ENCODE results near the gene DDX49. TPM values are rescaled to one million over a fixed set of nuclear protein-coding genes. Genes with fewer than 3 reads are reported as not detected.

Gene DDX49
- total RNA-seq, 1 donor from 2014 or later, result 68.3 TPM

DNA sequence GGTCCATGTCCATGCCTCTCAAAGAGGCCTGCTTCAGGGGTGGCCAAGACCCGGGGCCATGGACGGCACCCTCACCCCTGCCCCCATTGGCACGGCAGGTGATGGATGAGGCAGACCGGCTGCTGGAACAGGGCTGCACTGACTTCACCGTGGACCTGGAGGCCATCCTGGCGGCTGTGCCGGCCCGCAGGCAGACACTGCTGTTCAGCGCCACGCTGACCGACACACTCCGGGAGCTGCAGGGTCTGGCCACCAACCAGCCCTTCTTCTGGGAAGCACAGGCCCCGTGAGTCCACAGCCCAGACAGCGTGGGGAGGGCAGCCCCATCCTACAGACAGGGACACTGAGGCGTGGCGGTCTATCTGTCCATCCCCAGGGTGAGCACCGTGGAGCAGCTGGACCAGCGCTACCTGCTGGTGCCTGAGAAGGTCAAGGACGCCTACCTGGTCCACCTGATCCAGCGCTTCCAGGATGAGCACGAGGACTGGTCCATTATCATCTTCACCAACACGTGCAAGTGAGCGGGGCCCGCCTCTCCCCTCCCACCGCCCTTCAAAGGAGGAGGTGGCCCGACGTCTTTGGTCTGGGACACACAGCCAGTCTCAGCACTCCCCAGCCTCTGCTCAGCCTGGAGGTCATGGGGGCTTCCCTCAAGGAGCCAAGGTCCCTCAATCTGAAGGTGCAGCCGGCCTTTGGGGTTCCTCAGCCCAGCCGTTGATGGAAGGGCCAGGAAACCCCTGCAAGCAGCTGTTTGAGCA, 2.9 kb downstream of the DDX49 start:
- H3K36me3 Mint-ChIP-seq (ENCODE audit: low read depth, unreplicated experiment), result peaks cover 18% of the 10 kb centered on the region
- no peaks in the 10 kb centered on the region for H3K9me3 Mint-ChIP-seq (ENCODE audit: unreplicated experiment)
- no peak for FAIRE-seq
- Histone ChIP-seq H3K27me3 (ENCODE audit: insufficient read depth, low read length) (no peaks in the 10 kb centered on the region), H3K4me2 (ENCODE audit: low read length) (no peak overlapping the region), H3K79me2 (ENCODE audit: insufficient read depth, low read length) (peaks cover 47% of the 10 kb centered on the region), H3K36me3 (ENCODE audit: insufficient read depth, low read length) (peaks cover 8% of the 10 kb centered on the region), H4K20me1 (ENCODE audit: insufficient read depth, low read length) (peaks cover 63% of the 10 kb centered on the region), H3K9me3 (ENCODE audit: insufficient read depth, low read depth, low read length) (no peaks in the 10 kb centered on the region), H3K9ac (ENCODE audit: low read length) (no peak overlapping the region), H3K4me3 (ENCODE audit: insufficient read depth, low read depth, low read length) (no peak overlapping the region), H3K4me1 (ENCODE audit: insufficient read depth, low read length) (peaks cover 15% of the 10 kb centered on the region), H2AFZ (ENCODE audit: low read depth, low read length) (no peak overlapping the region), H3K27ac (ENCODE audit: low read depth, low read length) (no peak overlapping the region)
- no peaks in the 10 kb centered on the region for H3K27me3 Mint-ChIP-seq (ENCODE audit: low read depth, unreplicated experiment)
- H3K27ac Mint-ChIP-seq (ENCODE audit: unreplicated experiment), result no peak overlapping the region
- TF ChIP-seq, protein P1, sequence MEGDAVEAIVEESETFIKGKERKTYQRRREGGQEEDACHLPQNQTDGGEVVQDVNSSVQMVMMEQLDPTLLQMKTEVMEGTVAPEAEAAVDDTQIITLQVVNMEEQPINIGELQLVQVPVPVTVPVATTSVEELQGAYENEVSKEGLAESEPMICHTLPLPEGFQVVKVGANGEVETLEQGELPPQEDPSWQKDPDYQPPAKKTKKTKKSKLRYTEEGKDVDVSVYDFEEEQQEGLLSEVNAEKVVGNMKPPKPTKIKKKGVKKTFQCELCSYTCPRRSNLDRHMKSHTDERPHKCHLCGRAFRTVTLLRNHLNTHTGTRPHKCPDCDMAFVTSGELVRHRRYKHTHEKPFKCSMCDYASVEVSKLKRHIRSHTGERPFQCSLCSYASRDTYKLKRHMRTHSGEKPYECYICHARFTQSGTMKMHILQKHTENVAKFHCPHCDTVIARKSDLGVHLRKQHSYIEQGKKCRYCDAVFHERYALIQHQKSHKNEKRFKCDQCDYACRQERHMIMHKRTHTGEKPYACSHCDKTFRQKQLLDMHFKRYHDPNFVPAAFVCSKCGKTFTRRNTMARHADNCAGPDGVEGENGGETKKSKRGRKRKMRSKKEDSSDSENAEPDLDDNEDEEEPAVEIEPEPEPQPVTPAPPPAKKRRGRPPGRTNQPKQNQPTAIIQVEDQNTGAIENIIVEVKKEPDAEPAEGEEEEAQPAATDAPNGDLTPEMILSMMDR (IDR thresholded peaks at IDR 0.05; ENCODE audit: insufficient read depth, low read depth, low read length), result no peak
- no peak for TF ChIP-seq EZH2 (IDR thresholded peaks at IDR 0.05; ENCODE audit: insufficient read depth, low read length)
- H3K4me3 Mint-ChIP-seq (ENCODE audit: unreplicated experiment), result no peak overlapping the region
- no peak for DNase-seq (ENCODE audit: low read depth)
- peaks cover 10% of the 10 kb centered on the region for H3K4me1 Mint-ChIP-seq (ENCODE audit: low read depth, unreplicated experiment)

DNA sequence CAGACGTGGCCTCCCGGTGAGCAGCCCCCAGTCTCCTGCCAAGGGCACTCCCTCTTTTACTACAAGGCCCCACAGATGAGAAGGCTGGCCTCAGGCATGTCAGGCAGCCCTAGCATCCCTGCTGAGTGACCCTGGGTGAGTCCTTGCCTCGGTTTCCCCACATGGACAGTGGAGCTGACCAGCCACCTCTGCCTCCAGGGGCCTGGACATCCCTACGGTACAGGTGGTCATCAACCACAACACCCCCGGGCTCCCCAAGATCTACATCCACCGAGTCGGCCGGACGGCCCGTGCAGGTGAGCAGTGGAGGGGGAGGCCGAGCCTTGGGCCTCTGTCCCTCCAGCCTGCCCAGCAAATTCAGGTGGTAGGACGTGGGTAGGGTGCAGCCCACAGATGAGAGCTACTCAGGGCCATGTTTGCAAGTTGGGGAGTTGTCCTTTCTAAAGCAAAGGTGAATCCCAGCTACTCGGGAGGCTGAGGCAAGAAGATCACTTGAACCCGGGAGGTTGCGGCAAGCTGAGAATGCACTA, 5.2 kb downstream of the DDX49 start:
- Histone ChIP-seq H3K9ac (ENCODE audit: low read length) (no peak overlapping the region), H3K27me3 (ENCODE audit: insufficient read depth, low read length) (no peaks in the 10 kb centered on the region), H3K9me3 (ENCODE audit: insufficient read depth, low read depth, low read length) (no peaks in the 10 kb centered on the region), H4K20me1 (ENCODE audit: insufficient read depth, low read length) (peaks cover 69% of the 10 kb centered on the region), H3K4me1 (ENCODE audit: insufficient read depth, low read length) (peaks cover 5% of the 10 kb centered on the region), H3K4me3 (ENCODE audit: insufficient read depth, low read depth, low read length) (no peak overlapping the region), H2AFZ (ENCODE audit: low read depth, low read length) (no peak overlapping the region), H3K36me3 (ENCODE audit: insufficient read depth, low read length) (peaks cover 8% of the 10 kb centered on the region), H3K79me2 (ENCODE audit: insufficient read depth, low read length) (peaks cover 28% of the 10 kb centered on the region), H3K4me2 (ENCODE audit: low read length) (no peak overlapping the region), H3K27ac (ENCODE audit: low read depth, low read length) (no peak overlapping the region)
- Mint-ChIP-seq H3K27ac (ENCODE audit: unreplicated experiment) (peak overlapping the region; percentile 93), H3K36me3 (ENCODE audit: low read depth, unreplicated experiment) (peaks cover 20% of the 10 kb centered on the region), H3K4me1 (ENCODE audit: low read depth, unreplicated experiment) (peaks cover 6% of the 10 kb centered on the region), H3K4me3 (ENCODE audit: unreplicated experiment) (peak overlapping the region; percentile 27), H3K27me3 (ENCODE audit: low read depth, unreplicated experiment) (no peaks in the 10 kb centered on the region), H3K9me3 (ENCODE audit: unreplicated experiment) (no peaks in the 10 kb centered on the region)
- FAIRE-seq (no peak), DNase-seq (ENCODE audit: low read depth) (no peak)
- TF ChIP-seq, protein P1 (IDR thresholded peaks at IDR 0.05; ENCODE audit: insufficient read depth, low read depth, low read length), result no peak
- no peak for TF ChIP-seq EZH2 (IDR thresholded peaks at IDR 0.05; ENCODE audit: insufficient read depth, low read length)
